NCI-H128 (cell line): Measurements from ENCODE around the gene EDEM3.
"Not testable (repeated sequence)": the region's sequence is repeated elsewhere in the genome, so short reads cannot be mapped to it uniquely, and the experiment has no call there.

Experiments
- DNase-seq: peaks from one replicate; lab custom pipeline; 2025; ENCODE audit not compliant: unreplicated experiment; lab: John Stamatoyannopoulos, UW

The EDEM3 gene

GRCh38 chr1:184770181-184770979 is 15.7 kb upstream of the EDEM3 start:
- DNase-seq = no peak

GRCh38 chr1:184769241-184769640 is 14.6 kb upstream of the EDEM3 start:
- no peak for DNase-seq

GRCh38 chr1:184768467-184768866 is 13.8 kb upstream of the EDEM3 start:
- DNase-seq = no peak

- DNase-seq = no peak
Observed at GRCh38 chr1:184767591-184767990, 12.9 kb upstream of the EDEM3 start.

- DNase-seq = no peak
Observed at GRCh38 chr1:184764483-184764882, 9.8 kb upstream of the EDEM3 start.

- not testable (repeated sequence) for DNase-seq
Observed at GRCh38 chr1:184763520-184763919, 8.9 kb upstream of the EDEM3 start.

GRCh38 chr1:184761969-184762485 is 7.4 kb upstream of the EDEM3 start:
- no peak for DNase-seq

- no peak for DNase-seq
Observed at GRCh38 chr1:184759651-184760050, 5.0 kb upstream of the EDEM3 start.

- DNase-seq = no peak
Observed at GRCh38 chr1:184759112-184759511, 4.5 kb upstream of the EDEM3 start.

GRCh38 chr1:184757891-184758290 is 3.2 kb upstream of the EDEM3 start:
- DNase-seq = no peak

GRCh38 chr1:184757406-184757805 is 2.7 kb upstream of the EDEM3 start:
- DNase-seq = no peak

GRCh38 chr1:184755226-184756065 is 788 bp upstream of the EDEM3 start:
- no peak for DNase-seq

- DNase-seq = no peak
Observed at GRCh38 chr1:184753608-184754475, 816 bp downstream of the EDEM3 start.

GRCh38 chr1:184753117-184753516 is 1.5 kb downstream of the EDEM3 start:
- DNase-seq = no peak

- no peak for DNase-seq
Observed at GRCh38 chr1:184752656-184753055, 2.0 kb downstream of the EDEM3 start.

GRCh38 chr1:184748740-184749139 is 5.9 kb downstream of the EDEM3 start:
- DNase-seq = no peak

GRCh38 chr1:184747089-184747955 is 7.3 kb downstream of the EDEM3 start:
- DNase-seq = no peak

- DNase-seq = no peak
Observed at GRCh38 chr1:184745929-184746638, 8.6 kb downstream of the EDEM3 start.

GRCh38 chr1:184745110-184745509 is 9.5 kb downstream of the EDEM3 start:
- DNase-seq = no peak
